Stimulated activated CD4-positive, alpha-beta T cell treated with anti-CD3 and anti-CD28 coated beads, Interleukin-15, amount 100 ng/mL, for 48 hours (primary cell): Measurements from ENCODE around the gene UVSSA.
"Not testable (repeated sequence)": the region's sequence is repeated elsewhere in the genome, so short reads cannot be mapped to it uniquely, and the experiment has no call there.

ENCODE experiments used
- DNase-seq, 2 donors: peaks; one replicate each; pipeline ENCODE4 v3.0.0-alpha.2; 2020; ENCODE audit warnings: low read depth in 2 of 2

UVSSA gene

GRCh38 chr4:1363513-1363912, 16.5 kb downstream of the UVSSA start:
- DNase-seq, result no peak

- DNase-seq, result no peak
These were observed 17.2 kb downstream of the UVSSA start for GRCh38 chr4:1364217-1364616.

GRCh38 chr4:1364748-1365147, 17.7 kb downstream of the UVSSA start:
- no peak for DNase-seq

GRCh38 chr4:1365271-1366178, 18.5 kb downstream of the UVSSA start:
- DNase-seq, result no peak

GRCh38 chr4:1366371-1367229, 19.6 kb downstream of the UVSSA start:
- no peak for DNase-seq

GRCh38 chr4:1367230-1367935, 20.4 kb downstream of the UVSSA start:
- DNase-seq, result no peak

GRCh38 chr4:1367936-1368289, 20.9 kb downstream of the UVSSA start:
- no peak for DNase-seq

GRCh38 chr4:1368421-1369090, 21.5 kb downstream of the UVSSA start:
- no peak for DNase-seq

- no peak for DNase-seq
These were observed 22.1 kb downstream of the UVSSA start for GRCh38 chr4:1369091-1369450.

GRCh38 chr4:1369479-1370079, 22.6 kb downstream of the UVSSA start:
- no peak for DNase-seq

- DNase-seq, result no peak
These were observed 23.5 kb downstream of the UVSSA start for GRCh38 chr4:1370321-1371124.

GRCh38 chr4:1371176-1372165, 24.5 kb downstream of the UVSSA start:
- DNase-seq, result no peak

- DNase-seq, result not testable (repeated sequence)
These were observed 25.6 kb downstream of the UVSSA start for GRCh38 chr4:1372576-1372975.

- no peak for DNase-seq
These were observed 27.1 kb downstream of the UVSSA start for GRCh38 chr4:1373892-1374705.

- DNase-seq, result no peak
These were observed 27.7 kb downstream of the UVSSA start for GRCh38 chr4:1374706-1375045.

GRCh38 chr4:1375051-1375721, 28.2 kb downstream of the UVSSA start:
- no peak for DNase-seq

GRCh38 chr4:1375761-1376322, 28.8 kb downstream of the UVSSA start:
- no peak for DNase-seq
